Neuronal stem cell (in vitro differentiated cells): ENCODE results near the gene NFATC2.

ENCODE experiments used
- DNase-seq: peaks from one replicate; pipeline ENCODE4 v3.0.0-alpha.2; 2013; ENCODE audit warnings: low spot score
- H2AFZ ChIP-seq: one replicate; pipeline ENCODE4 v1.6.1; 2013; ENCODE audit warnings: mild to moderate bottlenecking, low read length, inconsistent platforms
- H2AK5ac ChIP-seq: 2 replicates; pipeline ENCODE4 v1.6.1; 2013; ENCODE audit warnings: low read depth, mild to moderate bottlenecking, inconsistent platforms, low read length, moderate library complexity, mixed read lengths
- H2BK120ac ChIP-seq: 2 replicates; pipeline ENCODE4 v1.6.1; 2013; ENCODE audit warnings: low read depth, mild to moderate bottlenecking, inconsistent platforms, low read length, moderate library complexity, mixed read lengths
- H2BK12ac ChIP-seq: one replicate; pipeline ENCODE4 v1.6.1; 2013; ENCODE audit warnings: low read length, inconsistent platforms
- H2BK15ac ChIP-seq: 2 replicates; pipeline ENCODE4 v1.6.1; 2013; ENCODE audit warnings: mild to moderate bottlenecking, low read length, inconsistent platforms, mixed read lengths
- H2BK5ac ChIP-seq: one replicate; pipeline ENCODE4 v1.6.1; 2013; ENCODE audit warnings: inconsistent platforms, mild to moderate bottlenecking, low read length, moderate library complexity
- H3K14ac ChIP-seq: one replicate; pipeline ENCODE4 v1.6.1; 2013; ENCODE audit warnings: low read length, inconsistent platforms
- H3K18ac ChIP-seq: 2 replicates; pipeline ENCODE4 v1.6.1; 2013; ENCODE audit warnings: low read length, inconsistent platforms
- H3K23ac ChIP-seq: 2 replicates; pipeline ENCODE4 v1.6.1; 2013; ENCODE audit warnings: low read depth, mild to moderate bottlenecking, mixed read lengths, low read length, inconsistent platforms; ENCODE audit not compliant: poor library complexity
- H3K27ac ChIP-seq: replicated peaks from 3 replicates; pipeline ENCODE4 v1.5.1; 2013; ENCODE audit warnings: low read length, inconsistent platforms
- H3K27me3 ChIP-seq, 3 experiments: 2 replicates each; pipeline ENCODE4 v1.6.1; 2013; ENCODE audit warnings: low read length in 3 of 3, mild to moderate bottlenecking in 2 of 3, inconsistent platforms in 1 of 3, low read depth in 1 of 3, mixed read lengths in 1 of 3, moderate library complexity in 1 of 3; ENCODE audit not compliant: control insufficient read depth in 3 of 3, insufficient read depth in 3 of 3
- H3K36me3 ChIP-seq, 2 donors: replicated peaks in 1 of 2; 2 replicates each; pipeline ENCODE4 v1.6.1; 2013; ENCODE audit warnings: low read length in 2 of 2; ENCODE audit not compliant: control insufficient read depth in 2 of 2, insufficient read depth in 2 of 2
- H3K4ac ChIP-seq: 2 replicates; pipeline ENCODE4 v1.6.1; 2013; ENCODE audit warnings: inconsistent platforms, mild to moderate bottlenecking, low read length, moderate library complexity
- H3K4me1 ChIP-seq, 2 donors: 1 replicate in 1 of 2; 2 replicates in 1 of 2; pipeline ENCODE4 v1.6.1; 2013; ENCODE audit warnings: low read length in 2 of 2, low read depth in 1 of 2; ENCODE audit not compliant: control insufficient read depth in 2 of 2, insufficient read depth in 1 of 2
- H3K4me2 ChIP-seq: one replicate; pipeline ENCODE4 v1.6.1; 2013; ENCODE audit warnings: mild to moderate bottlenecking, low read length, inconsistent platforms; ENCODE audit not compliant: insufficient read depth, poor library complexity, severe bottlenecking
- H3K4me3 ChIP-seq, 2 donors: 2 replicates each; pipeline ENCODE4 v1.5.1; 2013; ENCODE audit warnings: low read length in 2 of 2, mild to moderate bottlenecking in 2 of 2, inconsistent platforms in 1 of 2, moderate library complexity in 1 of 2
- H3K79me1 ChIP-seq: one replicate; pipeline ENCODE4 v1.6.1; 2013; ENCODE audit warnings: low read depth, mild to moderate bottlenecking, inconsistent platforms, low read length, moderate library complexity
- H3K9ac ChIP-seq: one replicate; pipeline ENCODE4 v1.6.1; 2013; ENCODE audit warnings: mild to moderate bottlenecking, low read depth, low read length, inconsistent platforms; ENCODE audit not compliant: poor library complexity
- H3K9me3 ChIP-seq, 2 donors: replicated peaks in 1 of 2; 2 replicates each; pipeline versions ENCODE3 to v1.6.1; 2013; ENCODE audit warnings: low read length in 2 of 2, mild to moderate bottlenecking in 2 of 2, inconsistent platforms in 1 of 2, low read depth in 1 of 2, mixed read lengths in 1 of 2, moderate library complexity in 1 of 2; ENCODE audit not compliant: control insufficient read depth in 2 of 2, insufficient read depth in 1 of 2
- H4K8ac ChIP-seq: one replicate; pipeline ENCODE4 v1.6.1; 2013; ENCODE audit warnings: low read depth, mild to moderate bottlenecking, inconsistent platforms, low read length, moderate library complexity
- H4K91ac ChIP-seq: one replicate; pipeline ENCODE4 v1.6.1; 2013; ENCODE audit warnings: low read length, low read depth, mild to moderate bottlenecking, inconsistent platforms; ENCODE audit not compliant: poor library complexity
- WGBS, 2 donors: extraction: QIAGEN DNeasy Blood & Tissue Kit; methylation state at CpG; one replicate each; pipeline ENCODE4 v1.1.7; 2013; ENCODE audit warnings: missing lambda C conversion rate in 2 of 2, mixed read lengths in 1 of 2; ENCODE audit not compliant: insufficient read length in 2 of 2, insufficient replicate concordance in 1 of 2; ENCODE audit errors: extremely low coverage in 2 of 2; 5-methylcytosine and 5-hydroxymethylcytosine counted together

The NFATC2 gene

DNA sequence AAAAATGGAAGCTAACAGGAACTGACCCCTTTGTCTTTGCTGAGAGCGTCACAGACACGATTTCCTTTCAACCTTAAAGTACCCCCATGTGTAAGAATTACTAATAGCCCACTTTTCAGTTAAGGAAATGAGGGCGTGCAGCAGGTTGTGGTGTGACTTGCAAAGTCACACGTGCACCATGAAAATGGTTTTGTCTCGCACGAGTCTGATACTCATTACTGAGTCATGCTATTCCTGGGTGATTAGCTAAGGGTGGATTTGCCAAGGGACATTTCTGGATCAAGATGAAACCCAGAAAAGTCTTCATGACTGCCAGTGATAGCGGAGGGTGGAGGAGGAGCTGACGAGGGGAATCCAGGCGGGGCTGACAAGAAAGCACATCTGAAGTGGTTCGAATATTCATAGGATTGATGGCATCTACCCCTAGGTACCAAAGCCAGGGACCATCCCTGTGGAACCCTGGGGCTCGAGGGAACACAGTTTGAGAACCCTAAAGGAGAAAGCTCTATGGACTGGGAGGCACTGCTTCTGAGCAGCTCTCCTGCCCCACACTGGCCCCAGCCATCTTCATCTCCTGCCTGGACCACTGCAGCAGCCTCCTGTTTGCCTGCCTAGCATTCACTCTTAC lies 12.1 kb upstream of the NFATC2 start:
- H3K4me1 ChIP-seq = peaks cover 0 to 5% of the 10 kb centered on the region in 2 donors
- no peak overlapping the region for H2BK12ac ChIP-seq
- no peak overlapping the region for H2BK15ac ChIP-seq
- H3K23ac ChIP-seq = no peak overlapping the region
- no peak overlapping the region for H3K14ac ChIP-seq
- H3K27ac ChIP-seq = no peak overlapping the region
- DNase-seq = no peak
- H3K4me2 ChIP-seq = no peak overlapping the region
- H2AK5ac ChIP-seq = no peak overlapping the region
- H2BK5ac ChIP-seq = no peak overlapping the region
- H2BK120ac ChIP-seq = peak overlapping the region; percentile 24
- no peaks in the 10 kb centered on the region for H3K36me3 ChIP-seq
- no peak overlapping the region for H3K4ac ChIP-seq
- H4K91ac ChIP-seq = no peak overlapping the region
- no CpG with 5 or more reads among the region's 11 CpGs for WGBS, 2 donors
- H4K8ac ChIP-seq = no peak overlapping the region
- H3K4me3 ChIP-seq = no peak overlapping the region
- no peaks in the 10 kb centered on the region for H3K79me1 ChIP-seq
- H3K27me3 ChIP-seq = peaks cover 0 to 5% (median 3%) of the 10 kb centered on the region in 3 experiments
- no peak overlapping the region for H2AFZ ChIP-seq
- peaks cover 0 to 4% of the 10 kb centered on the region in 2 donors for H3K9me3 ChIP-seq
- no peak overlapping the region for H3K9ac ChIP-seq
- H3K18ac ChIP-seq = no peak overlapping the region

DNA sequence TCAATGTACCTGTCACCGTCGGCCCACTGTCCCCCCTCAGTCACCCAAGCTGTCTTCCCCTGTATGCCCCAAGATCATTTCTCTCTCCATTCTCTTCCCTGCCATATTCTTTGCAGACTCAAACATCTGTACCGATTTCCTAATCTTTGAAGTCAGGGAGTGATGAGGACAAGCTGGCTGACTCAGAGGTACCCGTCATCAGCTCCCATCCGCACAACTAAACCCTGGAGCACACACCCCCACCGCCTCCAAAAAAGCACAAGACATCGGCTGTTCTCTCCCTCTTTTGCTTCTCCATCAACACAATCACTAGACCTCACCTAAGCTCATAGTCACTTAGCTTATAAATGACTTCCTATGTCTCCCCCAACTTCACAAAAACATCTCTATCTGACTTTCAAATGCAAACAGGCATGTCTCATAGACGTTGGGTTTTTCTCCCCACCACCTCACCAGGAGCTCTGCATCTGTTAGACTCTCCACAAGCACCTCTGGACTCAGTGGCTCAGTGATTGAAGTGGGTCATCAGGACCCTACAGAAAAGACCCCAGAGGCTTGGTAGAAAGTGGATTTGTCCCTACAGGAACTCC lies 11.5 kb upstream of the NFATC2 start:
- no peak overlapping the region for H2BK15ac ChIP-seq
- H2BK5ac ChIP-seq = no peak overlapping the region
- H4K91ac ChIP-seq = no peak overlapping the region
- peaks cover 0 to 2% (median 0%) of the 10 kb centered on the region in 3 experiments for H3K27me3 ChIP-seq
- H4K8ac ChIP-seq = no peak overlapping the region
- no peak overlapping the region for H3K18ac ChIP-seq
- no peak overlapping the region for H2AK5ac ChIP-seq
- no peak overlapping the region for H3K14ac ChIP-seq
- no peaks in the 10 kb centered on the region for H3K36me3 ChIP-seq
- H3K4me1 ChIP-seq = peaks cover 0 to 5% of the 10 kb centered on the region in 2 donors
- H3K4me3 ChIP-seq = no peak overlapping the region
- no peak for DNase-seq
- H3K79me1 ChIP-seq = no peaks in the 10 kb centered on the region
- no peak overlapping the region for H2AFZ ChIP-seq
- H2BK12ac ChIP-seq = no peak overlapping the region
- no peak overlapping the region for H3K23ac ChIP-seq
- WGBS, 2 donors = no CpG with 5 or more reads among the region's 8 CpGs
- H3K4ac ChIP-seq = no peak overlapping the region
- no peak overlapping the region for H3K27ac ChIP-seq
- H3K9me3 ChIP-seq = peaks cover 0 to 4% of the 10 kb centered on the region in 2 donors
- H2BK120ac ChIP-seq = no peak overlapping the region
- H3K9ac ChIP-seq = no peak overlapping the region
- no peak overlapping the region for H3K4me2 ChIP-seq

DNA sequence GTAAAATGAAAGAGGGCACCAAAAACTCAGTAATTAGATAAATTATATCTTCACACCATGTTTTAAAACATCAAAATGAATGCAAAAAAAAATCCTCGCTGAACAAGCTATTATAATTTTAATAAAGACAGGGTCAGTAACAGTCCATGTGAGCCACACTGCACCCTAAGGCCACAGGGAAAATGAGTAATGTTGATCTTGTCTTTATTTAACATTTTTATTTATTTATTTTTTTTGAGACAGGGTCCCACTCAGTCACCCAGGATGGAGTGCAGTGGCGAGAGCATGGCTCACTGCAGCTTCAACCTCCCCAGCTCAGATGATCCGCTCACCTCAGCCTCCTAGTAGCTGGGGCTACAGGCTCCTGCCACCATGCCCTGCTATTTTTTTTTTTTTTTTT lies 8.7 kb upstream of the NFATC2 start:
- no peak overlapping the region for H3K4me2 ChIP-seq
- no peak overlapping the region for H2AFZ ChIP-seq

DNA sequence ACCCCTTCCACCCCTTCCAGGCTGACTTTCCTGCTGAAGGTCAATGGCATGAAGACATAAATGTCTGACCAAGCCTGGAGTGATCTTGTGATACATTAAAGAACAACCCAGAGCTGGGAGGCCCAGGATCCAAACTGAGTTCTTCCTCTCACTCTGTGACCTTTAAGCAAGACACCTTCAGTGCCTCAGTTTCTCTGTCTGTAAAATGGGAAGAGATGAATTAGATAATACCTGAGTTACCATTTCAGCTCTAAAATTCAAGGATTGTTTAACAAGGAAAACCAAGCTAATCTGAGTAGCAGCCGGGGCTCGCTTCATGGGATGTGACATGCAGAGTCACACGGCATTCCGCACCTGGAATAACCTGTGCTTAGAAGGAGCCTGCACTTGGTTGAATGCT lies 7.0 kb upstream of the NFATC2 start:
- H4K91ac ChIP-seq = no peak overlapping the region
- H2BK15ac ChIP-seq = no peak overlapping the region
- no peak overlapping the region for H3K4me3 ChIP-seq
- DNase-seq = no peak
- H3K18ac ChIP-seq = no peak overlapping the region
- H2AFZ ChIP-seq = no peak overlapping the region
- no peak overlapping the region for H3K4ac ChIP-seq
- H3K36me3 ChIP-seq = no peaks in the 10 kb centered on the region
- H3K27me3 ChIP-seq = peaks cover 0 to 17% (median 0%) of the 10 kb centered on the region in 3 experiments
- H2BK12ac ChIP-seq = no peak overlapping the region
- no peak overlapping the region for H3K4me2 ChIP-seq
- no peaks in the 10 kb centered on the region for H3K9me3 ChIP-seq
- H2AK5ac ChIP-seq = no peak overlapping the region
- H3K4me1 ChIP-seq = no peaks in the 10 kb centered on the region
- WGBS, 2 donors = no CpG with 5 or more reads among the region's 4 CpGs
- no peak overlapping the region for H3K14ac ChIP-seq
- no peaks in the 10 kb centered on the region for H3K79me1 ChIP-seq
- no peak overlapping the region for H4K8ac ChIP-seq
- H3K9ac ChIP-seq = no peak overlapping the region
- H2BK5ac ChIP-seq = no peak overlapping the region
- no peak overlapping the region for H3K23ac ChIP-seq
- H3K27ac ChIP-seq = no peak overlapping the region
- H2BK120ac ChIP-seq = no peak overlapping the region

More for the DNA sequence above, 8.7 kb upstream of the NFATC2 start:
- Histone ChIP-seq H3K4ac (no peak overlapping the region), H3K36me3 (no peaks in the 10 kb centered on the region), H3K18ac (no peak overlapping the region), H2BK12ac (no peak overlapping the region), H3K79me1 (no peaks in the 10 kb centered on the region), H3K4me3 (no peak overlapping the region), H3K4me1 (no peaks in the 10 kb centered on the region), H3K27me3 (peaks cover 0 to 10% (median 0%) of the 10 kb centered on the region in 3 experiments), H3K27ac (no peak overlapping the region), H2AK5ac (no peak overlapping the region), H2BK5ac (no peak overlapping the region), H2BK120ac (no peak overlapping the region), H2BK15ac (no peak overlapping the region), H3K9ac (no peak overlapping the region), H3K23ac (no peak overlapping the region), H3K9me3 (peaks cover 0 to 2% of the 10 kb centered on the region in 2 donors), H4K8ac (no peak overlapping the region), H4K91ac (no peak overlapping the region), H3K14ac (no peak overlapping the region)
- no peak for DNase-seq
- WGBS, 2 donors = no CpG with 5 or more reads among the region's 3 CpGs
